Spinal cord (tissue), 10 donors: ENCODE measurements around the gene RNF144A. TPM values are rescaled to one million over a fixed set of nuclear protein-coding genes. Genes with fewer than 3 reads are reported as not detected.

Source experiments
- DNase-seq, 6 donors: peaks; one replicate each; pipeline versions ENCODE4 v3.0.0 to v3.0.0-alpha.2; 2013 to 2015; ENCODE audit warnings: low spot score in 6 of 6, low read depth in 4 of 6
- H3K27ac ChIP-seq: one replicate; pipeline ENCODE4 v1.5.1; 2013; ENCODE audit warnings: low read depth, low read length, control low read depth
- H3K27me3 ChIP-seq: one replicate; pipeline ENCODE4 v1.6.1; 2013; ENCODE audit warnings: low read length; ENCODE audit not compliant: control insufficient read depth, insufficient read depth
- H3K36me3 ChIP-seq: one replicate; pipeline ENCODE4 v1.6.1; 2013; ENCODE audit warnings: low read length; ENCODE audit not compliant: control insufficient read depth, insufficient read depth
- H3K4me1 ChIP-seq: one replicate; pipeline ENCODE4 v1.6.1; 2013; ENCODE audit warnings: low read length; ENCODE audit not compliant: control insufficient read depth, insufficient read depth
- H3K4me3 ChIP-seq: one replicate; pipeline ENCODE4 v1.5.1; 2013; ENCODE audit warnings: low read depth, low read length, control low read depth
- H3K9me3 ChIP-seq: one replicate; pipeline ENCODE4 v1.6.1; 2013; ENCODE audit warnings: low read length; ENCODE audit not compliant: control insufficient read depth, insufficient read depth
- WGBS: methylation state at CpG from one replicate; pipeline ENCODE4 v1.1.5; 2013; ENCODE audit warnings: missing lambda C conversion rate; ENCODE audit not compliant: insufficient coverage; 5-methylcytosine and 5-hydroxymethylcytosine counted together
- polyA plus RNA-seq, 2 donors: library from polyadenylated mRNA; unstranded; fragments of 120-200 nt; gene quantifications; one replicate each; pipeline ENCODE4 v1.2.1, GENCODE V29; 2013; ENCODE audit not compliant: insufficient read length in 2 of 2
- total RNA-seq, 2 donors: library from RNA; depleted of rRNA in 1 of 2; stranded (reverse); fragments of 120-200 nt in 1 of 2; fragments of >200 nt in 1 of 2; gene quantifications; one replicate each; pipeline versions ENCODE4 v1.2.3 to v1.2.4, GENCODE V29; 2013 to 2014
- donor health status: healthy.

RNF144A gene
- total and polyA plus RNA-seq, 4 donors: 38.2 to 94.0 (median 76.7) TPM

DNA sequence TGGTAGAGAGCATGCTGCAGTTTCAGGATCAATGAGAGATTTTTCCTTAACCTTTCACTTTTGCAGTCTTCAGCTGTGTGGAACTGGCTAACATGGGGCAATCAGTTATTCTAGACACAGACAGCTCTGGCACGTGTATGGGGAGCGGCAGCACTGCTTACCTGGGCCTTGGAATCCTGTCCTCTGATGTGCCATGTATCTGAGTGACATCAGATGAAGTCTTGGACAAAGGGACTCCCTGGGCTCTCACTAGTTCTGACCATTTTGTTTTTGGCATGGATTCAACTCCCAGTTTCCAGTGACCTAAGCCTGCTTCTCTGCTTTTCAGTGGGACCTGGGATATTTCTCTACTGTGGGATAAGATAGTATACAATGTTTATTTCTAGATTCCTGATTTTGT lies 54.3 kb downstream of the RNF144A start:
- no peaks in the 10 kb centered on the region for H3K27me3 ChIP-seq
- no peak overlapping the region for H3K27ac ChIP-seq
- no peaks in the 10 kb centered on the region for H3K9me3 ChIP-seq
- no peak for DNase-seq
- peaks cover 19% of the 10 kb centered on the region for H3K4me1 ChIP-seq
- no peak overlapping the region for H3K4me3 ChIP-seq
- 73% methylated on average over 2 of the region's 2 CpGs for WGBS
- peaks cover 9% of the 10 kb centered on the region for H3K36me3 ChIP-seq

DNA sequence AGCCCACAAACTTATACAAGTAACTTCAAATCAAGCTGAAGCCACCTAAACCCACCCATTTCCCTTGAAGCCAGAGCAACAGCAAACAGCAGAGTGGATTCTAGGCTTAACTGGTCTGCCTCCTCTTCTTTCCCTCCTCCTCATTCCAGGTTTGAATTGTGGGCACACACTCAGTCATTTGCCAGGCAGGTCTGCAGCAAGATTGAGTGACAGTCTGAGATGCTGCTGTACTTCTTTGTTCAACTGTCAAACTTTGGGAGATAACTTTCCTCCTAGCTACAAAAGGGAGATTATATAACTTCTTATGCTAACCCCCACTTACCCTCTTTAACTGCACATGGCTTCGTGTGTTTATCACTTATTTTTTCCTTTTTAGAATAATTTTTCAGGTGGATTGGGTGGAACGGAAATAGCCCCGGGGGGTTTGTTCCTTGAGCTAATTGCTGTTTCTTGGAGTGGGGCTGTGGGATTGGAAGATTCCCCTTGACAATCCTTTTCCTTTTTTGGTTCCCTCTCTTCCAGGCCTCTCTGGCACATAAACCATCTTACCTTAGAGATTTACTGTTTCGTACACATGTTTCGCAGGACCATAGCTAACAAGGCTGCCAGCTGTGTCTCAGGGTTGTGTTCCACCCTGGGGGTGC lies 55.0 kb downstream of the RNF144A start:
- Histone ChIP-seq H3K36me3 (peaks cover 9% of the 10 kb centered on the region), H3K4me1 (peaks cover 22% of the 10 kb centered on the region), H3K27me3 (no peaks in the 10 kb centered on the region), H3K9me3 (no peaks in the 10 kb centered on the region), H3K27ac (no peak overlapping the region), H3K4me3 (no peak overlapping the region)
- 87% methylated on average over 2 of the region's 5 CpGs for WGBS
- DNase-seq: no peak

DNA sequence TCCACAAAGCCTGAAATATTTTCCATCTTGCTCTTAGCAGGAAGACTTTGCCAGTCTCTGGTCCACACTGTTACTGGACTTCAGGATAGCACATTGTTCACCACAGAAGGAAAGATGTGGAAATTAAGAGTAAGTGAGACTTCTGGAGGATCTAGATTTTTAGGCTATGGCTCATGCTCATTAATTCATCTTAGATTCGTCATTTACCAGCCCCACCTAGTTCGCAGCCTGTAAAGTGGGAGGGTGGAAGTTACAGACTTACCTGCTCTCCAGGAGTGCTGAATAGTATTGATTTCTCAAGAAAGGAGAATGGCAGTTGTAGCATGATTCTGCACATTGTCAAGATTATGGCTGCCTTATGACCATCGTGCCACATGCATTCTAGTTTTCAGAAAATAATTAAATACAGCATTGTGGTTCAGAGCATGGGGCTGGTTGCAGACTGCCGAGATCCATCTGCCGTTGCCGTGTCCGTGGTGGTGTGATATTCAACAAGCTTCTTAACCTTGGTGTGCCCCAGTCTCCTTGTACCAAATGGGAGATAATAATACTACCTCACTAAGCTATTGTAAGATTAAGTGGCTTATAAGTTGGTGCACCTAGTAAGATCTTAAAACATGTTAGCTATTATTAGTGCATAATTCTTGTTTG lies 56.8 kb downstream of the RNF144A start:
- Histone ChIP-seq H3K9me3 (no peaks in the 10 kb centered on the region), H3K27ac (no peak overlapping the region), H3K4me1 (peaks cover 11% of the 10 kb centered on the region), H3K36me3 (peaks cover 7% of the 10 kb centered on the region), H3K4me3 (no peak overlapping the region), H3K27me3 (no peaks in the 10 kb centered on the region)
- no peak for DNase-seq
- no CpG with 5 or more reads among the region's 7 CpGs for WGBS

DNA sequence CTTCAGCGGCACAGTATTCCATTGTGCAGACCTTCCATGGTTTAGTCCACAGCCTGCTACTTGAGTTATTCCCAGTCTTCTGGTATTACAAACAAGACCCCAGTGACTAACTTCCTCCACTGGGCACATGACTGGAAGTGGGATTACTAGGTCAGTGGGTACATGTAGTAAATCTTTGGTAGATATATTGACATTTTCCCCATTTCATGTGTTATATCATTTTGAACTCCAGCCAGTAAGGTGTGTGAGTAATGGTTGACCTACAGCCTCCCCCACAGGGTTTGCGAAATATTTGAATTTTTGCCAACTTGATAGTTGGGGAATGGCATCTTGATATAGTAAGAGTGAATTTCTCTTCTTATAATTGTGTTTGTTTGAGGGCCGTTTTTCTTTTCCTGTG lies 58.8 kb downstream of the RNF144A start:
- H3K27me3 ChIP-seq: no peaks in the 10 kb centered on the region
- H3K36me3 ChIP-seq: peaks cover 11% of the 10 kb centered on the region
- H3K9me3 ChIP-seq: peaks cover 3% of the 10 kb centered on the region
- no peak for DNase-seq
- no CpG with 5 or more reads among the region's 3 CpGs for WGBS
- peaks cover 11% of the 10 kb centered on the region for H3K4me1 ChIP-seq
- H3K27ac ChIP-seq: no peak overlapping the region
- H3K4me3 ChIP-seq: no peak overlapping the region

DNA sequence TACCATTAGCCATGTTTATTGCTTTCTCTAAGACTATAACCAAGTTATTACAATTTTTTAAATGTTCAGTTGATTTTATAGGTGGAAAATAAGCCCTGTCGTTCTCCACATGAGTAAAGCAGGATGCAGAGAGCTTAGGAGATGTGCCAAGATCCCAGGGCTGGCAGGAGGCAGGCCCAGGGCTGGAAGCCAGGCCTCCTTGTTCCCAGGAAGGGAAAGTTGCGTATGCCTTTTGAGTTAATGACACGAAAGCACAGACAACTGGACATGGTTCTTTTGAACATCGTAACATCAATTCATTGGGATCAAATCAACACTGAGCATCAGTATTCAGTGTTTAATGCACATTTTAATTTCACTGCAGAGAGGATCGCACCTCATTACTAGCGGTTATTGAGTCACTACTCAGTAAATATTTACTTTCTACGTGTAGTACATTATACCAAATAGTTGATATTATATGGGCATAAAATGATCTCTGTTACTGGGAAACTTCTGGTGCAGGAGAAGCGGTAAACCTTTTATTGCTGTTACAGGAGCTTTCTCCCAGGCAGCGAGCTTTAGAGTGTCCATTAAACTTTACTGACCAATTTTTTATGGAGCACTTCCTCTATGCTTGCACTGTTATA lies 60.0 kb downstream of the RNF144A start:
- Histone ChIP-seq H3K9me3 (peaks cover 3% of the 10 kb centered on the region), H3K36me3 (peaks cover 11% of the 10 kb centered on the region), H3K27me3 (no peaks in the 10 kb centered on the region), H3K27ac (peak overlapping the region; percentile 31), H3K4me3 (no peak overlapping the region), H3K4me1 (peaks cover 11% of the 10 kb centered on the region)
- DNase-seq: peak; percentile 52 to 91 (median 62)
- WGBS: 50% methylated on average over 1 of the region's 9 CpGs

DNA sequence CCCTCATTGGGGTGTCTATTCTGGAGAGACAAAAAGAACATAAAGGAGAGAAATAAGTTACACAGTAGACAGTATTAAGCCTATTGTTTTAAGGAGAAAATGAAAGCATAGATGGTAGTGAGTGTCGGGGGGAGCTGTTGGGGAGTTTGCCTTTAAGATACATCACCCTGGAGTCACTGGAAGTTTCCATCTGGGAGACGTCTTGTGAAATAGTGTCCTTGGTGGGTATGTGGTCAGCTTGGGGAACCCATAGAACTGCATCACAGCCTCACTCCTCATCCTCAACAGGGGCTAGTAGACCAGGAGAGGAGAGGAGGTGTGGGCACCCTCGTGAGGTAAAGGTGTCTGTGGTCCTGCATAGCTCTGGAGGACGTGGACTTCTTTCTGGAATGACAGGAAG lies 60.6 kb downstream of the RNF144A start:
- Histone ChIP-seq H3K27ac (peak overlapping the region; percentile 31), H3K27me3 (no peaks in the 10 kb centered on the region), H3K4me3 (no peak overlapping the region), H3K4me1 (peaks cover 12% of the 10 kb centered on the region), H3K9me3 (peaks cover 3% of the 10 kb centered on the region), H3K36me3 (peaks cover 7% of the 10 kb centered on the region)
- no peak for DNase-seq
- 90% methylated on average over 2 of the region's 4 CpGs for WGBS

DNA sequence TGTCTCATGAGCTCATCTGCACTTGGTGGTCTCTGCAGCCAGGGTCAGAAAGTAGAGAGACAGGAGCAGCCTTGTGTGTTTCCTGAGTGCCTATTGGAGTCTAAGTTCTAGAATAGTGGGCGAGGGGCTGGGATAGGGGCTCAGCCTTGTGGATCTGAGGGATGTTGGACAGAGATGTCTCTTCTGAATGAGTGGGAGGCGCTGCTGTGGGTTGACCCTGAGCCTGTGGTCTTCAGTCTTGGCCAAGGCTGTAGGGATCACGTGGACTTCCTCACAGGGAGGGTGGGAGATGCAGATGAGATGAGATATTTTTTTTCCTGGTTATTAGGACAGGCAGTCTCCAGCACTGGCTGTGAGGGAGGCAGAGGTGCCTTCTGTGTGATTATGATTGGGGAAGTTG lies 61.8 kb downstream of the RNF144A start:
- Histone ChIP-seq H3K9me3 (peaks cover 3% of the 10 kb centered on the region), H3K4me3 (no peak overlapping the region), H3K4me1 (peaks cover 18% of the 10 kb centered on the region), H3K27ac (no peak overlapping the region), H3K27me3 (no peaks in the 10 kb centered on the region), H3K36me3 (peaks cover 7% of the 10 kb centered on the region)
- 94% methylated on average over 3 of the region's 3 CpGs for WGBS
- no peak for DNase-seq

DNA sequence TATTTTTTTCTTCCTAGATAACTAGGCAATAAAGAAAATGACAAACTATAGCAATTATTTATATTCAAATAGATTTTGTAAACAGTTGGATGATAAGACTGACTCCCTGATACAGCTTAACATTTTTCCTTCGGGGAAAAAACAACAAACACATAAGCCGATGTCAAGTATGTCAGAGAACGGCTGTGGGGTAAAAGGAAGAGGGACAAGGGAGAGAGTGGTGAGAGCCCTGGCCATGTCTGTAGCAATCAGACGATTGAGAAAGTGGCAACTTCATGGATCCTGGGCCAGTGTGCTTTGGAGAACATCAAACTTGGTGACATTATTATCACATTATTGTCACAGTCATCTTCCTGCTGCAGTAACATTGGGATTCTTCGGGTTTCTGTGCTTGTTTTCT lies 65.2 kb downstream of the RNF144A start:
- H3K27me3 ChIP-seq: no peaks in the 10 kb centered on the region
- H3K36me3 ChIP-seq: peaks cover 7% of the 10 kb centered on the region
- no peak overlapping the region for H3K4me3 ChIP-seq
- no CpG with 5 or more reads among the region's 5 CpGs for WGBS
- H3K27ac ChIP-seq: no peak overlapping the region
- peaks cover 3% of the 10 kb centered on the region for H3K9me3 ChIP-seq
- DNase-seq: no peak
- peaks cover 34% of the 10 kb centered on the region for H3K4me1 ChIP-seq

DNA sequence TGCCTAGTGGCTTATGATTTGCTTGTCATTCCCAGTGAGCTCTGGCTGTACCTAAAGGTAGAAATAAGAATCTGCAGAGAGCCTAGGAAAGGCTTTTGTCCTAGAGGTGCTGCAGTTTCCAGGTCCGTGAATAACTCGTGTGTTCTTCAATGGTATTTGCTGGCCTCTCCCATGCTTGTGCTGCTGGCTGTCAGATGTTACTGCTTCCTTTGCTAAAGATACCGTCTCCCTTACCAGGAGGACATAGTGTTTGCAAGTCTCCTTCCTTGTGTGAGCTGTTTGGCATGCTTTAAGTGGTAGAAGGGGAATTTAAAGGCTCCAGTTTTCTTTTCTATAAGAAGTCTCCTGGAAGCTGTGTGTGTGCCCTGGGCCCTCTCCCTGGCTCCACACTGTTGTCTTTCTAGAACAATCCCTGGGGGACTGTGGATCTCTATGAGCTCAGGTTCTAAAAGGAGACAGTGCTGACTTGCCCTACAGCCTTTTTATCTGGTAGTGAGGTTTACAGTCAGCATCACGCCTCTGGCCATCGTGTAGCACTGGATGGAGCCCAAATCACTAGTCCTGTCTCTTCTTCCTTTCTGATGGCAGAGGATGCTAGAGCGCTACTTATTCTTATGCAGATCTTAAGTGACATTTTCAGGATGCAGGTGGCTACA lies 65.8 kb downstream of the RNF144A start:
- 38% methylated on average over 5 of the region's 6 CpGs for WGBS
- H3K9me3 ChIP-seq: peaks cover 3% of the 10 kb centered on the region
- peaks cover 7% of the 10 kb centered on the region for H3K36me3 ChIP-seq
- no peaks in the 10 kb centered on the region for H3K27me3 ChIP-seq
- peak in 1 of 6 donors; percentile 50 for DNase-seq
- peaks cover 37% of the 10 kb centered on the region for H3K4me1 ChIP-seq
- no peak overlapping the region for H3K4me3 ChIP-seq
- H3K27ac ChIP-seq: peak overlapping the region; percentile 53
